ENCODE measurements around the gene LIN7A.

LIN7A gene

GRCh38 chr12:80849337-80849736 is 88.4 kb downstream of the LIN7A start:
- in situ Hi-C loops (cut with HindIII; ENCODE audit: low pct_ligation_motif_present, low sequenced_read_pairs) = no loop called here
- no peaks in the 10 kb centered on the region for H3K27me3 ChIP-seq (replicated peaks)
- TF ChIP-seq, protein P1, sequence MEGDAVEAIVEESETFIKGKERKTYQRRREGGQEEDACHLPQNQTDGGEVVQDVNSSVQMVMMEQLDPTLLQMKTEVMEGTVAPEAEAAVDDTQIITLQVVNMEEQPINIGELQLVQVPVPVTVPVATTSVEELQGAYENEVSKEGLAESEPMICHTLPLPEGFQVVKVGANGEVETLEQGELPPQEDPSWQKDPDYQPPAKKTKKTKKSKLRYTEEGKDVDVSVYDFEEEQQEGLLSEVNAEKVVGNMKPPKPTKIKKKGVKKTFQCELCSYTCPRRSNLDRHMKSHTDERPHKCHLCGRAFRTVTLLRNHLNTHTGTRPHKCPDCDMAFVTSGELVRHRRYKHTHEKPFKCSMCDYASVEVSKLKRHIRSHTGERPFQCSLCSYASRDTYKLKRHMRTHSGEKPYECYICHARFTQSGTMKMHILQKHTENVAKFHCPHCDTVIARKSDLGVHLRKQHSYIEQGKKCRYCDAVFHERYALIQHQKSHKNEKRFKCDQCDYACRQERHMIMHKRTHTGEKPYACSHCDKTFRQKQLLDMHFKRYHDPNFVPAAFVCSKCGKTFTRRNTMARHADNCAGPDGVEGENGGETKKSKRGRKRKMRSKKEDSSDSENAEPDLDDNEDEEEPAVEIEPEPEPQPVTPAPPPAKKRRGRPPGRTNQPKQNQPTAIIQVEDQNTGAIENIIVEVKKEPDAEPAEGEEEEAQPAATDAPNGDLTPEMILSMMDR (IDR thresholded peaks at IDR 0.05; ENCODE audit: low read depth, low read length, missing control alignments) = no peak
- no peak overlapping the region for H3K4me3 ChIP-seq (ENCODE audit: low read depth, low read length)
- H3K27ac ChIP-seq = no peak overlapping the region
- DNase-seq = no peak
- no peaks in the 10 kb centered on the region for H3K36me3 ChIP-seq (replicated peaks)

DNA sequence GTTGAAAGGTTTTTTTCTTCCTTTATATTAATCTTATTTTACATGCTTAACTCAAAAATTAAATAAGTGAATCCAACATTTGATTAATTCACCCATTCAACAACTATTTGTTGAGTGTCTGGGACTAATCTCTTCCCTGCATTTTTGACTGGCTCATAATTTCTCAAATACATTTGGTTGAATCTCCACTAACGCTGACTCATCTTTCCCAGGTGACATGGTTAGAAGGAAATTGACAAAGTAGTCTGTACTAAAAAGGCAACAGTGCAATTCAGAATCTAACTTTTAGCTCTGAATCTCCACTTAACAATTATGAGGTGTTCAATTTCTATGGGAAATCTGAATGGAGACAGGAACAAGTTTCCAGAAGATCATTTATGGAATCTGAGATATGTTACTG is 88.9 kb downstream of the LIN7A start:
- no peaks in the 10 kb centered on the region for H3K36me3 ChIP-seq (replicated peaks)
- no peak overlapping the region for H3K27ac ChIP-seq
- H3K27me3 ChIP-seq (replicated peaks) = no peaks in the 10 kb centered on the region
- no peak overlapping the region for H3K4me3 ChIP-seq (ENCODE audit: low read depth, low read length)
- TF ChIP-seq, protein P1 (IDR thresholded peaks at IDR 0.05; ENCODE audit: low read depth, low read length, missing control alignments) = no peak
- in situ Hi-C loops (cut with HindIII; ENCODE audit: low pct_ligation_motif_present, low sequenced_read_pairs) = no loop called here
- no peak for DNase-seq

- Histone ChIP-seq H3K4me3 (ENCODE audit: low read depth, low read length) (no peak overlapping the region), H3K27me3 (replicated peaks) (no peaks in the 10 kb centered on the region), H3K27ac (no peak overlapping the region), H3K36me3 (replicated peaks) (no peaks in the 10 kb centered on the region)
- TF ChIP-seq, protein P1 (IDR thresholded peaks at IDR 0.05; ENCODE audit: low read depth, low read length, missing control alignments) = no peak
- in situ Hi-C loops (cut with HindIII; ENCODE audit: low pct_ligation_motif_present, low sequenced_read_pairs) = no loop called here
- no peak for DNase-seq
Measured at GRCh38 chr12:80847575-80847974, 90.2 kb downstream of the LIN7A start.

GRCh38 chr12:80846952-80847351 is 90.8 kb downstream of the LIN7A start:
- Histone ChIP-seq H3K27me3 (replicated peaks) (no peaks in the 10 kb centered on the region), H3K4me3 (ENCODE audit: low read depth, low read length) (no peak overlapping the region), H3K27ac (no peak overlapping the region), H3K36me3 (replicated peaks) (no peaks in the 10 kb centered on the region)
- TF ChIP-seq, protein P1 (IDR thresholded peaks at IDR 0.05; ENCODE audit: low read depth, low read length, missing control alignments) = no peak
- in situ Hi-C loops (cut with HindIII; ENCODE audit: low pct_ligation_motif_present, low sequenced_read_pairs) = no loop called here
- no peak for DNase-seq

DNA sequence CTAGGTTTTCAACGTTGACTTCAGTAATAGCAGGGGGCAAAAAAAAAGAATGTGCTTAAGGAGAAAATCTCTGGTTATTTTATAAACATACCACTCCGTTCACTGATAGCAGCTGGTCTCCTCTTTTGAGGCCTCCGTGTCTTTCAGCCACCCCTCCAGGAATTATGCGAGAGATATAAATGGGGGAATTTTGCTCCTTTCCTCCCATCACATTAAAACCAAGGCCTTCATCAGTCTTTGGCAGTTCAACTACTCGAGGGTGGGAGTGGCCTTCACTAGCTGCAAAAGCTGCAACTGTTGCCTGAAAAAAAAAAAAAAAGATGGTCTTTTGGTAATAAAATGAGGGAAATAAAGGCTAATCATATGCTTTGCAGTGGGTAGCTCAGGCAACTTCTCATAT is 92.1 kb downstream of the LIN7A start:
- Histone ChIP-seq H3K36me3 (replicated peaks) (no peaks in the 10 kb centered on the region), H3K4me3 (ENCODE audit: low read depth, low read length) (no peak overlapping the region), H3K27ac (no peak overlapping the region), H3K27me3 (replicated peaks) (no peaks in the 10 kb centered on the region)
- TF ChIP-seq, protein P1 (IDR thresholded peaks at IDR 0.05; ENCODE audit: low read depth, low read length, missing control alignments) = no peak
- in situ Hi-C loops (cut with HindIII; ENCODE audit: low pct_ligation_motif_present, low sequenced_read_pairs) = no loop called here
- DNase-seq = no peak

- in situ Hi-C loops (cut with HindIII; ENCODE audit: low pct_ligation_motif_present, low sequenced_read_pairs) = no loop called here
- no peak for DNase-seq
- TF ChIP-seq, protein P1 (IDR thresholded peaks at IDR 0.05; ENCODE audit: low read depth, low read length, missing control alignments) = no peak
- H3K27ac ChIP-seq = no peak overlapping the region
- H3K36me3 ChIP-seq (replicated peaks) = no peaks in the 10 kb centered on the region
- H3K27me3 ChIP-seq (replicated peaks) = no peaks in the 10 kb centered on the region
- H3K4me3 ChIP-seq (ENCODE audit: low read depth, low read length) = no peak overlapping the region
Measured at GRCh38 chr12:80843969-80844368, 93.8 kb downstream of the LIN7A start.

Data from brain microvascular endothelial cell (primary cell).